A549 (cell line): ENCODE results near the gene PDE3A.

Experiments used
- CBX2 ChIP-seq: fragments of 200-600 bp; sonication (generic); IDR thresholded peaks from 2 replicates; pipeline ENCODE4 v1.6.1; 2016; ENCODE audit warnings: low read depth, mild to moderate bottlenecking, borderline replicate concordance
- CTCF ChIP-seq: fragments of >200 bp; sonication (Bioruptor Twin); formaldehyde crosslinking; IDR thresholded peaks from 3 replicates; pipeline ENCODE4 v1.5.1; 2016
- EP300 ChIP-seq, 2 experiments: fragments of >200 bp; sonication (Bioruptor Twin); formaldehyde crosslinking; IDR thresholded peaks; 2 replicates in 1 of 2; 3 replicates in 1 of 2; pipeline ENCODE4 v1.6.1; 2016 to 2017
- KDM5A ChIP-seq: fragments of 200-600 bp; sonication (generic); IDR thresholded peaks from 2 replicates; pipeline ENCODE4 v1.6.1; 2016; ENCODE audit warnings: antibody characterized with exemption, mild to moderate bottlenecking
- MAX ChIP-seq: IDR thresholded peaks from 2 replicates; pipeline ENCODE4 v1.6.1; 2012
- MAZ ChIP-seq: fragments of 150-350 bp; IDR thresholded peaks from 2 replicates; pipeline ENCODE4 v1.6.1; 2014; ENCODE audit warnings: antibody characterized with exemption, low read depth, low read length, borderline replicate concordance
- PHF8 ChIP-seq: fragments of 200-600 bp; sonication (generic); IDR thresholded peaks from 2 replicates; pipeline ENCODE4 v1.6.1; 2016; ENCODE audit warnings: low read depth, mild to moderate bottlenecking, antibody characterized with exemption, moderate library complexity, borderline replicate concordance
- POLR2A ChIP-seq: IDR thresholded peaks from 2 replicates; pipeline ENCODE4 v1.6.1; 2012; ENCODE audit warnings: mild to moderate bottlenecking, low read length
- POLR2AphosphoS2 ChIP-seq: conservative IDR thresholded peaks from 2 replicates; pipeline ENCODE4 v1.6.1; 2012; ENCODE audit warnings: low read length, improper control_type of control experiment, inconsistent platforms
- RAD21 ChIP-seq, 2 experiments: fragments of >200 bp in 1 of 2; sonication (Bioruptor Twin) in 1 of 2; formaldehyde crosslinking in 1 of 2; IDR thresholded peaks in 1 of 2; conservative IDR thresholded peaks in 1 of 2; 2 replicates in 1 of 2; 3 replicates in 1 of 2; pipeline ENCODE4 v1.6.1; 2012 to 2018; ENCODE audit warnings: inconsistent platforms in 1 of 2
- REST ChIP-seq: fragments of 200-600 bp; sonication (generic); IDR thresholded peaks from 2 replicates; pipeline ENCODE4 v1.6.1; 2016; ENCODE audit warnings: antibody characterized with exemption, mild to moderate bottlenecking, moderate library complexity
- RFX5 ChIP-seq: fragments of 450-650 bp; IDR thresholded peaks from 2 replicates; pipeline ENCODE4 v1.7.1; 2014; ENCODE audit warnings: antibody characterized with exemption, mild to moderate bottlenecking, moderate library complexity
- SREBF2 ChIP-seq: fragments of 450-650 bp; IDR thresholded peaks from 2 replicates; pipeline ENCODE4 v1.6.1; 2014; ENCODE audit warnings: mild to moderate bottlenecking, moderate library complexity

GRCh38 chr12:20523658-20524057 lies 155.3 kb downstream of the PDE3A start:
- TF ChIP-seq KDM5A, result no peak
- no peak for TF ChIP-seq MAZ
- TF ChIP-seq CTCF, result no peak
- no peak for TF ChIP-seq CBX2
- no peak for TF ChIP-seq POLR2A
- no peak for TF ChIP-seq RAD21 (conservative IDR thresholded peaks at IDR 0.05 in 1 of 2, IDR thresholded peaks at IDR 0.05 in 1 of 2)
- TF ChIP-seq POLR2AphosphoS2, result no peak
- no peak for TF ChIP-seq EP300 (IDR thresholded peaks at IDR 0.05)
- TF ChIP-seq RFX5, result no peak
- no peak for TF ChIP-seq MAX
- no peak for TF ChIP-seq SREBF2
- no peak for TF ChIP-seq REST
- TF ChIP-seq PHF8, result no peak
